Gastrocnemius medialis (tissue), 4 donors: ENCODE data around the gene RWDD3. TPM values are rescaled to one million over a fixed set of nuclear protein-coding genes. Genes with fewer than 3 reads are reported as not detected.

ENCODE experiments used
- ATAC-seq, 2 donors: fragments of 150-250 bp; one replicate each; pipeline ENCODE4 v1.9.1; 2016
- DNase-seq, 2 donors: peaks; one replicate each; pipeline ENCODE4 v3.0.0-alpha.2; 2019
- H3K27ac ChIP-seq, 4 donors: fragments of 200-600 bp; sonication (generic); 1 replicate in 1 of 4; 2 replicates in 3 of 4; pipeline ENCODE4 v1.5.1; 2016 to 2018; ENCODE audit warnings: mild to moderate bottlenecking in 2 of 4, moderate library complexity in 1 of 4
- H3K27me3 ChIP-seq, 3 donors: fragments of 200-600 bp; sonication (generic) in 2 of 3; 1 replicate in 1 of 3; 2 replicates in 2 of 3; pipeline versions ENCODE4 v1.5.1 to v1.6.0; 2016 to 2019; ENCODE audit warnings: mild to moderate bottlenecking in 1 of 3, moderate library complexity in 1 of 3
- H3K36me3 ChIP-seq, 2 donors: fragments of 200-600 bp; sonication (generic) in 1 of 2; one replicate each; pipeline ENCODE4 v1.5.1; 2017 to 2018
- H3K4me1 ChIP-seq, 2 donors: fragments of 200-600 bp; sonication (generic) in 1 of 2; one replicate each; pipeline ENCODE4 v1.5.1; 2016 to 2017; ENCODE audit warnings: mild to moderate bottlenecking in 2 of 2
- H3K4me3 ChIP-seq, 4 donors: fragments of 200-600 bp; sonication (generic) in 3 of 4; 1 replicate in 1 of 4; 2 replicates in 3 of 4; pipeline ENCODE4 v1.5.1; 2016 to 2019; ENCODE audit warnings: mild to moderate bottlenecking in 2 of 4
- H3K9me3 ChIP-seq, 3 donors: fragments of 200-600 bp; sonication (generic) in 2 of 3; 1 replicate in 1 of 3; 2 replicates in 2 of 3; pipeline ENCODE4 v1.5.1; 2016 to 2019
- CTCF ChIP-seq, 5 experiments: fragments of 450-650 bp in 3 of 5; fragments of 200-600 bp in 2 of 5; sonication (generic) in 2 of 5; IDR thresholded peaks in 4 of 5; conservative IDR thresholded peaks in 1 of 5; 1 replicate in 4 of 5; 2 replicates in 1 of 5; pipeline ENCODE4 v1.5.1; 2016 to 2019; ENCODE audit warnings: antibody characterized with exemption in 5 of 5, mild to moderate bottlenecking in 3 of 5, moderate library complexity in 3 of 5
- POLR2A ChIP-seq, 2 donors: fragments of 450-650 bp; IDR thresholded peaks; one replicate each; pipeline ENCODE4 v1.6.1; 2017; ENCODE audit warnings: antibody characterized with exemption in 2 of 2, mild to moderate bottlenecking in 2 of 2, moderate library complexity in 2 of 2
- in situ Hi-C, 4 donors: fragments of 200-750 bp; cut with MboI; loops; one replicate each; pipeline versions ENCODE4 v1.15.0 to v1.8.0; 2017; ENCODE audit warnings: low sequenced_read_pairs in 4 of 4
- intact Hi-C: fragments of 100-400 bp; cut with DNase I; formaldehyde crosslinking; loops from one replicate; pipeline ENCODE4 v1.15.1; 2023; ENCODE audit warnings: low total_unique reads
- total RNA-seq, 4 donors: library from RNA; depleted of rRNA; stranded (reverse); fragments of >200 nt; gene quantifications; one replicate each; pipeline versions ENCODE4 v1.1.0 to v1.2.3, GENCODE V29; 2016

The RWDD3 gene
- total RNA-seq, 4 donors from 2014 or later = 3.2 to 12.7 (median 6.6) TPM

- Histone ChIP-seq H3K4me3 (no peak overlapping the region), H3K4me1 (peaks cover 21 to 31% of the 10 kb centered on the region in 2 donors), H3K27me3 (no peaks in the 10 kb centered on the region), H3K36me3 (peaks cover 0 to 7% of the 10 kb centered on the region in 2 donors), H3K9me3 (no peaks in the 10 kb centered on the region), H3K27ac (peak overlapping the region; percentile 8 to 71 (median 66))
- ATAC-seq (peak; percentile 99 to 100), DNase-seq (peak; percentile 7 to 46)
- intact Hi-C loops = loop anchor here (1.0 to 5.0 kb wide), 2 partner anchors 13 to 130 kb away; partner anchors contain the start of genes RWDD3 and TLCD4
- in situ Hi-C loops = loop anchor here in 3 of 4 donors (25.0 kb wide), 1 partner anchor 385 kb away; no protein-coding TSS in a partner anchor
- TF ChIP-seq POLR2A (IDR thresholded peaks at IDR 0.05) (no peak), CTCF (IDR thresholded peaks at IDR 0.05 in 4 of 5, conservative IDR thresholded peaks at IDR 0.05 in 1 of 5) (no peak)
These were observed 13.6 kb downstream of the RWDD3 start for GRCh38 chr1:95247607-95248006.

- Histone ChIP-seq H3K9me3 (no peaks in the 10 kb centered on the region), H3K27ac (no peak overlapping the region), H3K4me3 (no peak overlapping the region), H3K36me3 (peaks cover 0 to 8% of the 10 kb centered on the region in 2 donors), H3K4me1 (peaks cover 21 to 27% of the 10 kb centered on the region in 2 donors), H3K27me3 (no peaks in the 10 kb centered on the region)
- TF ChIP-seq CTCF (IDR thresholded peaks at IDR 0.05 in 4 of 5, conservative IDR thresholded peaks at IDR 0.05 in 1 of 5) = no peak
- no peak for TF ChIP-seq POLR2A (IDR thresholded peaks at IDR 0.05)
- DNase-seq (no peak), ATAC-seq (no peak)
- in situ Hi-C loops (loop anchor here in 3 of 4 donors (25.0 kb wide), 1 partner anchor 388 kb away; no protein-coding TSS in a partner anchor), intact Hi-C loops (loop anchor here (5.0 kb wide), 1 partner anchor 133 kb away; the partner anchor contains the start of gene TLCD4)
These were observed 15.9 kb downstream of the RWDD3 start for GRCh38 chr1:95249916-95250315.

GRCh38 chr1:95252422-95252821 is 18.4 kb downstream of the RWDD3 start:
- Histone ChIP-seq H3K27me3 (no peaks in the 10 kb centered on the region), H3K9me3 (no peaks in the 10 kb centered on the region), H3K27ac (no peak overlapping the region), H3K4me3 (no peak overlapping the region), H3K36me3 (peaks cover 0 to 8% of the 10 kb centered on the region in 2 donors), H3K4me1 (peaks cover 14 to 22% of the 10 kb centered on the region in 2 donors)
- intact Hi-C loops (no loop called here), in situ Hi-C loops (no loop called here)
- DNase-seq = no peak
- TF ChIP-seq POLR2A (IDR thresholded peaks at IDR 0.05) = no peak
- TF ChIP-seq CTCF (IDR thresholded peaks at IDR 0.05 in 4 of 5, conservative IDR thresholded peaks at IDR 0.05 in 1 of 5) = no peak
- no peak for ATAC-seq

- TF ChIP-seq POLR2A (IDR thresholded peaks at IDR 0.05) (no peak), CTCF (IDR thresholded peaks at IDR 0.05 in 4 of 5, conservative IDR thresholded peaks at IDR 0.05 in 1 of 5) (no peak)
- Histone ChIP-seq H3K4me1 (peaks cover 0 to 11% of the 10 kb centered on the region in 2 donors), H3K27me3 (no peaks in the 10 kb centered on the region), H3K9me3 (no peaks in the 10 kb centered on the region), H3K27ac (no peak overlapping the region), H3K36me3 (peaks cover 0 to 8% of the 10 kb centered on the region in 2 donors), H3K4me3 (no peak overlapping the region)
- intact Hi-C loops = no loop called here
- in situ Hi-C loops = no loop called here
- no peak for ATAC-seq
- DNase-seq = no peak
These were observed 20.9 kb downstream of the RWDD3 start for GRCh38 chr1:95254959-95255358.

- in situ Hi-C loops = no loop called here
- no peak for DNase-seq
- Histone ChIP-seq H3K9me3 (no peaks in the 10 kb centered on the region), H3K27ac (no peak overlapping the region), H3K4me3 (no peak overlapping the region), H3K27me3 (no peaks in the 10 kb centered on the region), H3K4me1 (peaks cover 0 to 3% of the 10 kb centered on the region in 2 donors), H3K36me3 (peaks cover 0 to 8% of the 10 kb centered on the region in 2 donors)
- intact Hi-C loops = no loop called here
- TF ChIP-seq CTCF (IDR thresholded peaks at IDR 0.05 in 4 of 5, conservative IDR thresholded peaks at IDR 0.05 in 1 of 5) (no peak), POLR2A (IDR thresholded peaks at IDR 0.05) (no peak)
- ATAC-seq = no peak
These were observed 21.8 kb downstream of the RWDD3 start for GRCh38 chr1:95255826-95256225.
